Ascending aorta (tissue), 2 donors: Measurements from ENCODE around the gene HSPA1A. TPM values are rescaled to one million over a fixed set of nuclear protein-coding genes. Genes with fewer than 3 reads are reported as not detected.
"Not testable (repeated sequence)": the region's sequence is repeated elsewhere in the genome, so short reads cannot be mapped to it uniquely, and the experiment has no call there.

Source experiments
- DNase-seq, 2 donors: peaks; one replicate each; pipeline ENCODE4 v3.0.0-alpha.2; 2019; ENCODE audit warnings: low spot score in 2 of 2
- H3K27ac ChIP-seq, 2 donors: fragments of 200-600 bp; sonication (generic); one replicate each; pipeline ENCODE4 v1.5.1; 2016 to 2017; ENCODE audit warnings: mild to moderate bottlenecking in 1 of 2
- H3K27me3 ChIP-seq: fragments of 200-600 bp; sonication (generic); one replicate; pipeline ENCODE4 v1.5.1; 2017
- H3K36me3 ChIP-seq, 2 donors: fragments of 200-600 bp; sonication (generic); one replicate each; pipeline ENCODE4 v1.5.1; 2016
- H3K4me1 ChIP-seq, 2 donors: fragments of 200-600 bp; sonication (generic); one replicate each; pipeline ENCODE4 v1.5.1; 2016 to 2017; ENCODE audit warnings: mild to moderate bottlenecking in 1 of 2
- H3K4me3 ChIP-seq, 2 donors: fragments of 200-600 bp; sonication (generic); one replicate each; pipeline ENCODE4 v1.5.1; 2016 to 2017; ENCODE audit warnings: mild to moderate bottlenecking in 1 of 2
- H3K9me3 ChIP-seq, 2 donors: fragments of 200-600 bp; sonication (generic); one replicate each; pipeline ENCODE4 v1.5.1; 2016
- CTCF ChIP-seq, 3 experiments: fragments of 200-600 bp in 2 of 3; fragments of 450-650 bp in 1 of 3; sonication (generic) in 2 of 3; IDR thresholded peaks; one replicate each; pipeline ENCODE4 v1.5.1; 2016 to 2019; ENCODE audit warnings: antibody characterized with exemption in 3 of 3, mild to moderate bottlenecking in 1 of 3, moderate library complexity in 1 of 3
- intact Hi-C: fragments of 100-400 bp; cut with DNase I; formaldehyde crosslinking; loops from one replicate; pipeline ENCODE4 v1.15.1; 2023
- total RNA-seq: library from RNA; depleted of rRNA; stranded (reverse); fragments of >200 nt; gene quantifications from one replicate; pipeline ENCODE4 v1.1.0, GENCODE V29; 2016

The HSPA1A gene
- total RNA-seq, 1 donor from 2014 or later, result 288 TPM

GRCh38 chr6:31817133-31817928 is 2.0 kb downstream of the HSPA1A start:
- Histone ChIP-seq H3K4me3 (peak overlapping the region; percentile 59 to 63), H3K4me1 (peaks cover 10 to 33% of the 10 kb centered on the region in 2 donors), H3K27ac (peak overlapping the region; percentile 58 to 99)
- H3K9me3 ChIP-seq, H3K36me3 ChIP-seq, DNase-seq, H3K27me3 ChIP-seq: not testable (repeated sequence)
- intact Hi-C loops, result loop anchor here (10.0 kb wide), 1 partner anchor 1157 kb away; no protein-coding TSS in a partner anchor
- TF ChIP-seq CTCF (IDR thresholded peaks at IDR 0.05), result peak in 1 of 3 experiments; percentile 26

GRCh38 chr6:31817929-31818511 is 2.7 kb downstream of the HSPA1A start:
- intact Hi-C loops, result loop anchor here (10.0 kb wide), 1 partner anchor 1157 kb away; no protein-coding TSS in a partner anchor
- Histone ChIP-seq H3K27ac (peak overlapping the region; percentile 58 to 99), H3K4me1 (peaks cover 12 to 37% of the 10 kb centered on the region in 2 donors), H3K4me3 (peak overlapping the region; percentile 59 to 63)
- DNase-seq, H3K36me3 ChIP-seq, H3K27me3 ChIP-seq, H3K9me3 ChIP-seq: not testable (repeated sequence)

GRCh38 chr6:31819871-31820299 is 4.5 kb downstream of the HSPA1A start:
- peak overlapping the region; percentile 58 to 99 for H3K27ac ChIP-seq
- H3K4me1 ChIP-seq, result peaks cover 10 to 35% of the 10 kb centered on the region in 2 donors
- no peak for DNase-seq
- H3K9me3 ChIP-seq, result no peaks in the 10 kb centered on the region
- no peaks in the 10 kb centered on the region for H3K36me3 ChIP-seq
- no peak for TF ChIP-seq CTCF (IDR thresholded peaks at IDR 0.05)
- H3K4me3 ChIP-seq, result peak overlapping the region in 1 of 2 donors; percentile 59
- H3K27me3 ChIP-seq, result no peaks in the 10 kb centered on the region
- intact Hi-C loops, result loop anchor here (10.0 kb wide), 1 partner anchor 1155 kb away; no protein-coding TSS in a partner anchor

- H3K9me3 ChIP-seq, H3K36me3 ChIP-seq, H3K27me3 ChIP-seq, intact Hi-C loops, DNase-seq: not testable (repeated sequence)
- H3K4me3 ChIP-seq, result peak overlapping the region in 1 of 2 donors; percentile 75
- peaks cover 10 to 36% of the 10 kb centered on the region in 2 donors for H3K4me1 ChIP-seq
- peak overlapping the region; percentile 96 to 99 for H3K27ac ChIP-seq
Measured at GRCh38 chr6:31820399-31820798, 5.1 kb downstream of the HSPA1A start.

GRCh38 chr6:31821301-31822035 is 6.1 kb downstream of the HSPA1A start:
- peaks cover 18 to 45% of the 10 kb centered on the region in 2 donors for H3K4me1 ChIP-seq

More at GRCh38 chr6:31821301-31822035, 6.1 kb downstream of the HSPA1A start:
- Histone ChIP-seq H3K27ac (peak overlapping the region; percentile 96 to 99), H3K36me3 (no peaks in the 10 kb centered on the region), H3K27me3 (no peaks in the 10 kb centered on the region), H3K9me3 (no peaks in the 10 kb centered on the region), H3K4me3 (peak overlapping the region; percentile 69 to 75)
- DNase-seq, result peak in 1 of 2 donors; percentile 84
- intact Hi-C loops, result no loop called here
- TF ChIP-seq CTCF (IDR thresholded peaks at IDR 0.05), result no peak
